ENCODE measurements around the gene HELZ2. TPM values are rescaled to one million over a fixed set of nuclear protein-coding genes. Genes with fewer than 3 reads are reported as not detected.
"Not testable (repeated sequence)": the region's sequence is repeated elsewhere in the genome, so short reads cannot be mapped to it uniquely, and the experiment has no call there.

HELZ2 gene
- polyA plus RNA-seq (2012; ENCODE audit: insufficient read depth, insufficient read length): 3.6 TPM

GRCh38 chr20:63574156-63574828 is at the start of gene HELZ2:
Gene HELZ2, minus strand, starts transcription at chr20:63574239. Its CDS starts 1,854 bp downstream, at chr20:63572385.
- peak within 1 kb of the TSS; percentile 68 for H3K4me3 ChIP-seq (ENCODE audit: low read length)
- DNase-seq (ENCODE audit: low read depth, low spot score): peak; percentile 23

- no peak overlapping the region for H3K4me3 ChIP-seq (ENCODE audit: low read length)
- DNase-seq (ENCODE audit: low read depth, low spot score): no peak
These were observed 48.7 kb upstream of the HELZ2 start for GRCh38 chr20:63622732-63623131.

- H3K4me3 ChIP-seq (ENCODE audit: low read length): no peak overlapping the region
- no peak for DNase-seq (ENCODE audit: low read depth, low spot score)
These were observed 48.1 kb upstream of the HELZ2 start for GRCh38 chr20:63622096-63622495.

GRCh38 chr20:63620991-63621390 is 47.0 kb upstream of the HELZ2 start:
- DNase-seq (ENCODE audit: low read depth, low spot score): no peak
- no peak overlapping the region for H3K4me3 ChIP-seq (ENCODE audit: low read length)

GRCh38 chr20:63619505-63619904 is 45.5 kb upstream of the HELZ2 start:
- DNase-seq (ENCODE audit: low read depth, low spot score): no peak
- no peak overlapping the region for H3K4me3 ChIP-seq (ENCODE audit: low read length)

- no peak overlapping the region for H3K4me3 ChIP-seq (ENCODE audit: low read length)
- DNase-seq (ENCODE audit: low read depth, low spot score): no peak
These were observed 45.0 kb upstream of the HELZ2 start for GRCh38 chr20:63619086-63619485.

- no peak overlapping the region for H3K4me3 ChIP-seq (ENCODE audit: low read length)
- DNase-seq (ENCODE audit: low read depth, low spot score): no peak
These were observed 44.4 kb upstream of the HELZ2 start for GRCh38 chr20:63618291-63618980.

GRCh38 chr20:63617876-63618265 is 43.8 kb upstream of the HELZ2 start:
- no peak overlapping the region for H3K4me3 ChIP-seq (ENCODE audit: low read length)
- DNase-seq (ENCODE audit: low read depth, low spot score): no peak

- no peak overlapping the region for H3K4me3 ChIP-seq (ENCODE audit: low read length)
These were observed 43.2 kb upstream of the HELZ2 start for GRCh38 chr20:63617092-63617875.

GRCh38 chr20:63613863-63614594 is 40.0 kb upstream of the HELZ2 start:
- H3K4me3 ChIP-seq (ENCODE audit: low read length): not testable (repeated sequence)
- DNase-seq (ENCODE audit: low read depth, low spot score): peak; percentile 49

More at GRCh38 chr20:63617092-63617875, 43.2 kb upstream of the HELZ2 start:
- no peak for DNase-seq (ENCODE audit: low read depth, low spot score)

GRCh38 chr20:63612276-63612931 is 38.4 kb upstream of the HELZ2 start:
- no peak overlapping the region for H3K4me3 ChIP-seq (ENCODE audit: low read length)
- no peak for DNase-seq (ENCODE audit: low read depth, low spot score)

- DNase-seq (ENCODE audit: low read depth, low spot score): no peak
- no peak overlapping the region for H3K4me3 ChIP-seq (ENCODE audit: low read length)
These were observed 37.6 kb upstream of the HELZ2 start for GRCh38 chr20:63611646-63612045.

- H3K4me3 ChIP-seq (ENCODE audit: low read length): no peak overlapping the region
- DNase-seq (ENCODE audit: low read depth, low spot score): no peak
These were observed 36.8 kb upstream of the HELZ2 start for GRCh38 chr20:63610581-63611435.

GRCh38 chr20:63606686-63607085 is 32.6 kb upstream of the HELZ2 start:
- H3K4me3 ChIP-seq (ENCODE audit: low read length): no peak overlapping the region
- DNase-seq (ENCODE audit: low read depth, low spot score): no peak

GRCh38 chr20:63602321-63602720 is 28.3 kb upstream of the HELZ2 start:
- no peak for DNase-seq (ENCODE audit: low read depth, low spot score)
- H3K4me3 ChIP-seq (ENCODE audit: low read length): no peak overlapping the region

GRCh38 chr20:63601679-63602078 is 27.6 kb upstream of the HELZ2 start:
- not testable (repeated sequence) for DNase-seq (ENCODE audit: low read depth, low spot score); H3K4me3 ChIP-seq (ENCODE audit: low read length)

GRCh38 chr20:63599396-63600050 is 25.5 kb upstream of the HELZ2 start:
- no peak for DNase-seq (ENCODE audit: low read depth, low spot score)
- no peak overlapping the region for H3K4me3 ChIP-seq (ENCODE audit: low read length)

Data from Jurkat, Clone E6-1 (cell line).